Body of pancreas (tissue), 4 donors: Measurements from ENCODE around the gene ACTN1. TPM values are rescaled to one million over a fixed set of nuclear protein-coding genes. Genes with fewer than 3 reads are reported as not detected.

Source experiments
- ATAC-seq: fragments of 150-250 bp; one replicate; pipeline ENCODE4 v1.9.1; 2016
- DNase-seq, 4 donors: peaks; one replicate each; pipeline ENCODE4 v3.0.0-alpha.2; 2019
- H3K27ac ChIP-seq, 4 donors: fragments of 200-600 bp; sonication (generic); 1 replicate in 3 of 4; 2 replicates in 1 of 4; pipeline versions ENCODE4 v1.5.1 to v1.6.1; 2016 to 2019; ENCODE audit warnings: mild to moderate bottlenecking in 1 of 4, mixed read lengths in 1 of 4, moderate library complexity in 1 of 4
- H3K27me3 ChIP-seq, 2 donors: fragments of 200-600 bp; sonication (generic); one replicate each; pipeline ENCODE4 v1.6.0; 2016; ENCODE audit warnings: mild to moderate bottlenecking in 1 of 2
- H3K36me3 ChIP-seq, 2 donors: fragments of 200-600 bp; sonication (generic); replicated peaks in 1 of 2; 2 replicates each; pipeline ENCODE4 v1.5.1; 2016; ENCODE audit warnings: low read depth in 2 of 2; ENCODE audit not compliant: insufficient read depth in 1 of 2
- H3K4me1 ChIP-seq: fragments of 200-600 bp; sonication (generic); one replicate; pipeline ENCODE4 v1.6.0; 2016
- H3K4me3 ChIP-seq, 2 donors: fragments of 200-600 bp; sonication (generic); 1 replicate in 1 of 2; 2 replicates in 1 of 2; pipeline ENCODE4 v1.5.1; 2016 to 2019
- H3K9me3 ChIP-seq, 3 donors: fragments of 200-600 bp; sonication (generic); 1 replicate in 2 of 3; 2 replicates in 1 of 3; pipeline ENCODE4 v1.5.1; 2016
- CTCF ChIP-seq, 7 experiments: fragments of 450-650 bp in 4 of 7; fragments of 200-600 bp in 3 of 7; sonication (generic) in 3 of 7; IDR thresholded peaks; one replicate each; pipeline ENCODE4 v1.5.1; 2016 to 2019; ENCODE audit warnings: antibody characterized with exemption in 7 of 7
- POLR2A ChIP-seq, 3 donors: fragments of 450-650 bp; IDR thresholded peaks; one replicate each; pipeline ENCODE4 v1.6.1; 2016; ENCODE audit warnings: antibody characterized with exemption in 3 of 3, mild to moderate bottlenecking in 2 of 3
- WGBS, 2 donors: methylation state at CpG; one replicate each; pipeline ENCODE4 v1.1.5; 2017; 5-methylcytosine and 5-hydroxymethylcytosine counted together
- intact Hi-C: fragments of 100-400 bp; cut with DNase I; formaldehyde crosslinking; loops from one replicate; pipeline ENCODE4 v1.15.1; 2023
- total RNA-seq, 2 donors: library from RNA; depleted of rRNA; stranded (reverse); fragments of >200 nt; gene quantifications; one replicate each; pipeline ENCODE4 v1.1.0, GENCODE V29; 2016

ACTN1 gene
- total RNA-seq, 2 donors from 2014 or later, result 84.8 to 93.6 TPM

GRCh38 chr14:68924186-68925158, 54.6 kb downstream of the ACTN1 start:
- Histone ChIP-seq H3K4me3 (no peak overlapping the region), H3K9me3 (no peaks in the 10 kb centered on the region), H3K27me3 (no peaks in the 10 kb centered on the region), H3K36me3 (peaks cover 0 to 5% of the 10 kb centered on the region in 2 donors), H3K27ac (no peak overlapping the region), H3K4me1 (peaks cover 45% of the 10 kb centered on the region)
- TF ChIP-seq CTCF (IDR thresholded peaks at IDR 0.05), result no peak
- TF ChIP-seq POLR2A (IDR thresholded peaks at IDR 0.05), result no peak
- 76 to 85% methylated on average over 12 of the region's 12 CpGs for WGBS, 2 donors
- intact Hi-C loops, result no loop called here
- ATAC-seq (no peak), DNase-seq (no peak)

GRCh38 chr14:68922886-68923285, 56.2 kb downstream of the ACTN1 start:
- H3K36me3 ChIP-seq, result peaks cover 0 to 5% of the 10 kb centered on the region in 2 donors
- H3K4me3 ChIP-seq, result no peak overlapping the region
- ATAC-seq, result no peak
- no peaks in the 10 kb centered on the region for H3K27me3 ChIP-seq
- TF ChIP-seq CTCF (IDR thresholded peaks at IDR 0.05), result no peak
- no peak for TF ChIP-seq POLR2A (IDR thresholded peaks at IDR 0.05)
- WGBS, 2 donors, result 73 to 80% methylated on average over 7 of the region's 7 CpGs
- H3K9me3 ChIP-seq, result no peaks in the 10 kb centered on the region
- intact Hi-C loops, result no loop called here
- peaks cover 48% of the 10 kb centered on the region for H3K4me1 ChIP-seq
- H3K27ac ChIP-seq, result no peak overlapping the region
- no peak for DNase-seq

GRCh38 chr14:68922201-68922621, 56.9 kb downstream of the ACTN1 start:
- no peaks in the 10 kb centered on the region for H3K27me3 ChIP-seq
- no peak for TF ChIP-seq POLR2A (IDR thresholded peaks at IDR 0.05)
- no peak for TF ChIP-seq CTCF (IDR thresholded peaks at IDR 0.05)
- peaks cover 0 to 5% of the 10 kb centered on the region in 2 donors for H3K36me3 ChIP-seq
- no peak overlapping the region for H3K27ac ChIP-seq
- no peak for DNase-seq
- no peak for ATAC-seq
- 57 to 60% methylated on average over 2 to 6 of the region's 6 CpGs for WGBS, 2 donors
- H3K9me3 ChIP-seq, result no peaks in the 10 kb centered on the region
- intact Hi-C loops, result no loop called here
- no peak overlapping the region for H3K4me3 ChIP-seq
- peaks cover 48% of the 10 kb centered on the region for H3K4me1 ChIP-seq

GRCh38 chr14:68921666-68922065, 57.4 kb downstream of the ACTN1 start:
- ATAC-seq (no peak), DNase-seq (no peak)
- TF ChIP-seq POLR2A (IDR thresholded peaks at IDR 0.05), result no peak
- TF ChIP-seq CTCF (IDR thresholded peaks at IDR 0.05), result no peak
- peaks cover 0 to 5% of the 10 kb centered on the region in 2 donors for H3K36me3 ChIP-seq
- H3K27me3 ChIP-seq, result no peaks in the 10 kb centered on the region
- no peak overlapping the region for H3K4me3 ChIP-seq
- H3K4me1 ChIP-seq, result peaks cover 51% of the 10 kb centered on the region
- H3K27ac ChIP-seq, result no peak overlapping the region
- intact Hi-C loops, result no loop called here
- no peaks in the 10 kb centered on the region for H3K9me3 ChIP-seq
